SU-DHL-6 (cell line): ENCODE measurements around the gene AGPS.

ENCODE experiments used
- H2AFZ ChIP-seq: fragments of 200-600 bp; sonication (generic); 2 replicates; pipeline ENCODE4 v1.6.1; 2014; ENCODE audit warnings: low read depth, mild to moderate bottlenecking, moderate library complexity, mixed read lengths, antibody characterized with exemption, low read length; ENCODE audit not compliant: severe bottlenecking
- H3F3A ChIP-seq: fragments of 200-600 bp; shearing (Covaris generic); 2 replicates; pipeline ENCODE4 v1.6.0; 2016; ENCODE audit warnings: antibody characterized with exemption, mild to moderate bottlenecking; ENCODE audit not compliant: insufficient read depth
- H3K27ac ChIP-seq: fragments of 200-600 bp; sonication (generic); 2 replicates; pipeline ENCODE4 v1.5.1; 2016; ENCODE audit warnings: low read depth, mild to moderate bottlenecking, low read length, moderate library complexity, mixed read lengths
- H3K27me3 ChIP-seq: fragments of 200-600 bp; sonication (generic), shearing (Covaris generic); 2 replicates; pipeline ENCODE4 v1.6.0; 2014; ENCODE audit warnings: mild to moderate bottlenecking, low read length
- H3K36me3 ChIP-seq: fragments of 200-600 bp; sonication (generic); 2 replicates; pipeline ENCODE4 v1.6.1; 2014; ENCODE audit warnings: mild to moderate bottlenecking, low read length, mixed read lengths
- H3K4me2 ChIP-seq: fragments of 300-600, 200-600 bp; shearing (Covaris generic), sonication (generic); 2 replicates; pipeline ENCODE4 v1.6.0; 2014; ENCODE audit warnings: low read length, low read depth, mild to moderate bottlenecking; ENCODE audit not compliant: poor library complexity, severe bottlenecking
- H3K4me3 ChIP-seq: fragments of 200-600 bp; sonication (generic); 2 replicates; pipeline ENCODE4 v1.5.1; 2014; ENCODE audit warnings: antibody characterized with exemption, low read length, mild to moderate bottlenecking, mixed read lengths; ENCODE audit not compliant: insufficient read depth, poor library complexity, severe bottlenecking
- H3K79me2 ChIP-seq: fragments of 200-600 bp; sonication (generic); 2 replicates; pipeline ENCODE4 v1.6.1; 2014; ENCODE audit warnings: mild to moderate bottlenecking, low read length, moderate library complexity; ENCODE audit not compliant: insufficient read depth
- H3K9ac ChIP-seq: fragments of 200-600 bp; sonication (generic); 2 replicates; pipeline ENCODE4 v1.7.0; 2014; ENCODE audit warnings: mild to moderate bottlenecking, low read length
- H3K9me2 ChIP-seq: fragments of 200-600 bp; sonication (generic); replicated peaks from 2 replicates; pipeline ENCODE4 v1.6.1; 2014; ENCODE audit warnings: low read length; ENCODE audit not compliant: insufficient read depth
- H3K9me3 ChIP-seq: fragments of 200-600 bp; sonication (generic); 2 replicates; pipeline ENCODE4 v1.6.1; 2014; ENCODE audit warnings: low read length, mixed read lengths; ENCODE audit not compliant: insufficient read depth
- H4K20me1 ChIP-seq: fragments of 200-600 bp; sonication (generic); 2 replicates; pipeline ENCODE4 v1.6.1; 2014; ENCODE audit warnings: low read depth, mild to moderate bottlenecking, antibody characterized with exemption, low read length, moderate library complexity, mixed read lengths
- EZH2phosphoT487 ChIP-seq: fragments of 200-600 bp; sonication (generic), shearing (Covaris generic); conservative IDR thresholded peaks from 2 replicates; pipeline ENCODE4 v1.6.1; 2018; ENCODE audit warnings: mild to moderate bottlenecking, antibody characterized with exemption, low read length, moderate library complexity, mixed read lengths
- TF ChIP-seq, protein P1 (sequence below): fragments of 200-600 bp; sonication (generic); IDR thresholded peaks from one replicate; pipeline ENCODE4 v1.5.1; 2017; ENCODE audit warnings: antibody characterized with exemption, mild to moderate bottlenecking, low read length, moderate library complexity; ENCODE audit not compliant: insufficient read depth, poor library complexity, severe bottlenecking

AGPS gene

GRCh38 chr2:177466337-177467195 is 74.0 kb downstream of the AGPS start:
- no peaks in the 10 kb centered on the region for H3K9me2 ChIP-seq
- H3K27me3 ChIP-seq, result no peaks in the 10 kb centered on the region
- H2AFZ ChIP-seq, result no peak overlapping the region
- TF ChIP-seq, protein P1, sequence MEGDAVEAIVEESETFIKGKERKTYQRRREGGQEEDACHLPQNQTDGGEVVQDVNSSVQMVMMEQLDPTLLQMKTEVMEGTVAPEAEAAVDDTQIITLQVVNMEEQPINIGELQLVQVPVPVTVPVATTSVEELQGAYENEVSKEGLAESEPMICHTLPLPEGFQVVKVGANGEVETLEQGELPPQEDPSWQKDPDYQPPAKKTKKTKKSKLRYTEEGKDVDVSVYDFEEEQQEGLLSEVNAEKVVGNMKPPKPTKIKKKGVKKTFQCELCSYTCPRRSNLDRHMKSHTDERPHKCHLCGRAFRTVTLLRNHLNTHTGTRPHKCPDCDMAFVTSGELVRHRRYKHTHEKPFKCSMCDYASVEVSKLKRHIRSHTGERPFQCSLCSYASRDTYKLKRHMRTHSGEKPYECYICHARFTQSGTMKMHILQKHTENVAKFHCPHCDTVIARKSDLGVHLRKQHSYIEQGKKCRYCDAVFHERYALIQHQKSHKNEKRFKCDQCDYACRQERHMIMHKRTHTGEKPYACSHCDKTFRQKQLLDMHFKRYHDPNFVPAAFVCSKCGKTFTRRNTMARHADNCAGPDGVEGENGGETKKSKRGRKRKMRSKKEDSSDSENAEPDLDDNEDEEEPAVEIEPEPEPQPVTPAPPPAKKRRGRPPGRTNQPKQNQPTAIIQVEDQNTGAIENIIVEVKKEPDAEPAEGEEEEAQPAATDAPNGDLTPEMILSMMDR, result no peak
- no peak for TF ChIP-seq EZH2phosphoT487
- H3F3A ChIP-seq, result no peaks in the 10 kb centered on the region; the same call in 1 of the 2 replicates
- no peaks in the 10 kb centered on the region for H4K20me1 ChIP-seq
- H3K79me2 ChIP-seq, result no peaks in the 10 kb centered on the region
- H3K36me3 ChIP-seq, result peaks cover 38% of the 10 kb centered on the region
- no peak overlapping the region for H3K27ac ChIP-seq
- no peak overlapping the region for H3K4me2 ChIP-seq
- H3K4me3 ChIP-seq, result no peak overlapping the region
- peaks cover 16% of the 10 kb centered on the region; the same call in 1 of the 2 replicates for H3K9me3 ChIP-seq
- H3K9ac ChIP-seq, result no peak overlapping the region

DNA sequence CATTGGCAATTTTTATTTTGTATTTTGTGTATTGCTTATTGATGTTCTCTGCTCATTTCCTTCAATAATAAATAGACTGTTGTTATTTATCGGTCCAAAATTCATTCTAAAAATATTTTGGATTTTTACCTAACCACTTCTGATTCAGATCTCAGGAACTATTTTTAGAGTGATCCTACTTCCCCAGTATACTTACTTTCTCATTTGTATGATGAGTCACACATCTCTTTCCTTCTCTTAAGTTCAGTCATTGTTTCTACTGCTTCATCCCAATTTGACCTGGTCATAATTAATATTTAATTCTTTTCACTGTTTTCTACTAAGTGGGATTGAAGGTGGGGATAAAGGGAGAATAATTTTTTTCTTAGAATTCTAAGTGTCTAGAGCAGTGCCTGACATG is 75.1 kb downstream of the AGPS start:
- H3K9me3 ChIP-seq, result peaks cover 16% of the 10 kb centered on the region; the same call in 1 of the 2 replicates
- H2AFZ ChIP-seq, result no peak overlapping the region
- TF ChIP-seq, protein P1, result no peak
- TF ChIP-seq EZH2phosphoT487, result no peak
- H3K27ac ChIP-seq, result no peak overlapping the region
- no peaks in the 10 kb centered on the region for H3K27me3 ChIP-seq
- peaks cover 39% of the 10 kb centered on the region for H3K36me3 ChIP-seq
- H3K4me2 ChIP-seq, result no peak overlapping the region
- no peak overlapping the region for H3K9ac ChIP-seq
- no peaks in the 10 kb centered on the region; the same call in 1 of the 2 replicates for H3F3A ChIP-seq
- H4K20me1 ChIP-seq, result no peaks in the 10 kb centered on the region
- H3K9me2 ChIP-seq, result no peaks in the 10 kb centered on the region
- no peaks in the 10 kb centered on the region for H3K79me2 ChIP-seq
- no peak overlapping the region for H3K4me3 ChIP-seq

GRCh38 chr2:177471990-177472389 is 79.4 kb downstream of the AGPS start:
- Histone ChIP-seq H3K9me2 (no peaks in the 10 kb centered on the region), H3K36me3 (peaks cover 15% of the 10 kb centered on the region; the same call in 1 of the 2 replicates), H2AFZ (no peak overlapping the region), H3K9me3 (no peaks in the 10 kb centered on the region), H3K79me2 (no peaks in the 10 kb centered on the region), H3K27ac (no peak overlapping the region), H4K20me1 (no peaks in the 10 kb centered on the region), H3K4me2 (no peak overlapping the region), H3F3A (no peaks in the 10 kb centered on the region; the same call in 1 of the 2 replicates), H3K27me3 (no peaks in the 10 kb centered on the region), H3K4me3 (no peak overlapping the region), H3K9ac (no peak overlapping the region)
- TF ChIP-seq EZH2phosphoT487, result no peak
- TF ChIP-seq, protein P1, result no peak
